BE2C (cell line): ENCODE data around the gene LAT.

ENCODE experiments used
- DNase-seq: peaks from one replicate; pipeline ENCODE4 v3.0.0-alpha.2; 2020
- H3K27me3 ChIP-seq: fragments of 250-450 bp; sonication (Bioruptor Pico); 2 replicates; pipeline ENCODE4 v1.5.1; 2020; ENCODE audit warnings: mild to moderate bottlenecking
- H3K36me3 ChIP-seq: fragments of 250-450 bp; sonication (Bioruptor Pico); 2 replicates; pipeline ENCODE4 v1.5.1; 2020; ENCODE audit warnings: mild to moderate bottlenecking
- H3K4me1 ChIP-seq: fragments of 250-450 bp; sonication (Bioruptor Pico); 2 replicates; pipeline ENCODE4 v1.5.1; 2020
- H3K4me3 ChIP-seq: 2 replicates; pipeline ENCODE4 v1.5.1; 2011; ENCODE audit warnings: low read depth, low read length
- H3K9me3 ChIP-seq: fragments of 250-450 bp; sonication (Bioruptor Pico); 2 replicates; pipeline ENCODE4 v1.5.1; 2020
- TF ChIP-seq, protein P1 (sequence below): IDR thresholded peaks from 2 replicates; pipeline ENCODE4 v1.5.1; 2012; ENCODE audit warnings: mild to moderate bottlenecking, low read depth, low read length

Gene LAT

DNA sequence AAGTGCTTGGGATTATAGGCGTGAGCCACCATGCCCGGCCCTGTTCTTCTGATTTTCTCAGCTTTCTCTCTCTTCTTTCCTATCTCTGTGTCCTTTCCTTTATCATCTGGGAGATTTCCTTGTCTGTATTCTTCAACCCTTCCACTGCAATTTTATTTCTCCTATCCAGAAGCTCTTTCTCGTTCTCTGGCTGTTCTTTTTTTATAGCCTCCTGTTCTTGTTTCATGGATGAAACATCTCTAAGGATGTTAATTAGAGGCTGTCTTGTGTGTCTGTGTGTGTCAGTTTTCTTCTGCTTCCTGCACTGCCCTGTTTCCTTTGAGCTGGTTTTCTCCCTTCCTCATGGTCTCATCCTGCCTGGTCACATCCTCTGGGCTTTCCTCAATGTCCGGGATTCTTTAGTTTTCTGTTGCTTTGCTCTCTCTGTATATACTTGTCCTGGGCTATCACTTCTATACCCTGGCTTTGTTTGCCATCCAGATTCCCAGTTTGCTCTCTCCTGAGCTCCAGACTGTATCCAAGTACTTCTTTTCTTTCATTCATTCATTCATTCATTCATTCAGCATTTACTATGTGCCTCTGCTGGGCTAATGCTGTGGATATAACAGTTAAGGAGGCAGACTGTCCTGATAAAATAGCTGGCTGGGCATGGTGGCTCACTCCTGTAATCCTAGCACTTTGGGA lies 2.5 kb downstream of the LAT start:
- no peaks in the 10 kb centered on the region for H3K9me3 ChIP-seq
- peaks cover 5% of the 10 kb centered on the region; the same call in 1 of the 2 replicates for H3K36me3 ChIP-seq
- TF ChIP-seq, protein P1, sequence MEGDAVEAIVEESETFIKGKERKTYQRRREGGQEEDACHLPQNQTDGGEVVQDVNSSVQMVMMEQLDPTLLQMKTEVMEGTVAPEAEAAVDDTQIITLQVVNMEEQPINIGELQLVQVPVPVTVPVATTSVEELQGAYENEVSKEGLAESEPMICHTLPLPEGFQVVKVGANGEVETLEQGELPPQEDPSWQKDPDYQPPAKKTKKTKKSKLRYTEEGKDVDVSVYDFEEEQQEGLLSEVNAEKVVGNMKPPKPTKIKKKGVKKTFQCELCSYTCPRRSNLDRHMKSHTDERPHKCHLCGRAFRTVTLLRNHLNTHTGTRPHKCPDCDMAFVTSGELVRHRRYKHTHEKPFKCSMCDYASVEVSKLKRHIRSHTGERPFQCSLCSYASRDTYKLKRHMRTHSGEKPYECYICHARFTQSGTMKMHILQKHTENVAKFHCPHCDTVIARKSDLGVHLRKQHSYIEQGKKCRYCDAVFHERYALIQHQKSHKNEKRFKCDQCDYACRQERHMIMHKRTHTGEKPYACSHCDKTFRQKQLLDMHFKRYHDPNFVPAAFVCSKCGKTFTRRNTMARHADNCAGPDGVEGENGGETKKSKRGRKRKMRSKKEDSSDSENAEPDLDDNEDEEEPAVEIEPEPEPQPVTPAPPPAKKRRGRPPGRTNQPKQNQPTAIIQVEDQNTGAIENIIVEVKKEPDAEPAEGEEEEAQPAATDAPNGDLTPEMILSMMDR: no peak
- no peaks in the 10 kb centered on the region for H3K4me1 ChIP-seq
- no peak for DNase-seq
- H3K4me3 ChIP-seq: no peak overlapping the region
- H3K27me3 ChIP-seq: no peaks in the 10 kb centered on the region

DNA sequence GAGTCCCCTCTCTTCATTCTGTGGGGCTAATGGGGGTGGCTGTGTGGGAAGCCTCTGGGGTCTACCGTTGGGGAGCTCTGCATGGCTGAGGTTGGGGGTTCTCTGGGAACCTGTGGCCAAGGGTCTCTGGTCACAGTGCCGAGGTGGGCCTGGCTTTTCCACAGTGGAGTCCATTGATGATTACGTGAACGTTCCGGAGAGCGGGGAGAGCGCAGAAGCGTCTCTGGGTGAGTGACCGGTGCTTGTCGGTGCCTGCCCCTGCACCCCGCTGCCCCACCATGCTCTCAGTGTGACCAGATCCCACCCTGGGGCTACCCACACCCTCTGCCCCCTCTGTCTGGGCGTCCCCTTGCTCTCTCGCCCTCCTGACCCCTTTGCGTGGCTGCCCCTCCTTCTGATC lies 4.5 kb downstream of the LAT start:
- TF ChIP-seq, protein P1: no peak

DNA sequence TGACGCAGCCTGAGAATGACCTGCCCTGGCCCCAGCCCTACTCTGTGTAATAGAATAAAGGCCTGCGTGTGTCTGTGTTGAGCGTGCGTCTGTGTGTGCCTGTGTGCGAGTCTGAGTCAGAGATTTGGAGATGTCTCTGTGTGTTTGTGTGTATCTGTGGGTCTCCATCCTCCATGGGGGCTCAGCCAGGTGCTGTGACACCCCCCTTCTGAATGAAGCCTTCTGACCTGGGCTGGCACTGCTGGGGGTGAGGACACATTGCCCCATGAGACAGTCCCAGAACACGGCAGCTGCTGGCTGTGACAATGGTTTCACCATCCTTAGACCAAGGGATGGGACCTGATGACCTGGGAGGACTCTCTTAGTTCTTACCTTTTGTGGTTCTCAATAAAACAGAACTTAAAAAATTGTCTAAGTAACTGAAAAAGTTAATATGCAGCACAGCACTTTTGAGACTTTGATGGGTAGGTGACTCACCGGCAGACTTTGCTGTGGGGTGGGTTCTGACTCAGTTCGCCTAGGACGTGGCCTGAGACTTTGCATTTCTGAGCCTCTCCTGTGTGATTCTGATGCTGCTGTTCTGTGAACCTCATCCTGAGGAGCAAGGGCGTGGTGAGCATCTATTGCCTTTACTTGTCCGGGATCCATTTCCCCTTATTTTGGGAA lies 5.7 kb downstream of the LAT start:
- H3K4me1 ChIP-seq: no peaks in the 10 kb centered on the region
- no peaks in the 10 kb centered on the region for H3K36me3 ChIP-seq
- no peak for DNase-seq
- no peaks in the 10 kb centered on the region for H3K9me3 ChIP-seq
- no peak overlapping the region for H3K4me3 ChIP-seq
- H3K27me3 ChIP-seq: peaks cover 4% of the 10 kb centered on the region
- TF ChIP-seq, protein P1: no peak

More for the DNA sequence above, 4.5 kb downstream of the LAT start:
- DNase-seq: no peak
- H3K4me3 ChIP-seq: no peak overlapping the region
- H3K27me3 ChIP-seq: peaks cover 4% of the 10 kb centered on the region
- no peaks in the 10 kb centered on the region for H3K4me1 ChIP-seq
- H3K36me3 ChIP-seq: no peaks in the 10 kb centered on the region
- no peaks in the 10 kb centered on the region for H3K9me3 ChIP-seq

DNA sequence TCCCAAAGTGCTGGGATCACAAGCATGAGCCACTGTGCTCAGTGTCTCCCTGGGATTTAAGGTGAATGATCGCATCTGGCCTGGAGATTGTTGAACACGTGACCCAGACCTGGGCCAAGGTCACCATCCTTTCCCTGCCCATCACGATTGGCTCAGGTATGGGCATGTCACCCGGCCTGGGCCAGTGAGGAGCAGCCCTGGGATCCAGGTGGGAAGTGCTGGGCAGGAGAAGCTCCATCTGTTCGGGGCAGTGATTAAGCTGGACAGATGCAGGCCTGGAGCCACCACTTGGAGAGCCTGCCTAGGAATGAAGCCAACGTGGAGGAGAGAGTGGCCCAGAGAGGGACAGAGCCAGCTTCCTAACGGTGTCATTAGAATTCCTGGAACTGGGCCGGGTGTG lies 6.8 kb downstream of the LAT start:
- TF ChIP-seq, protein P1: no peak
- no peak for DNase-seq
- H3K4me3 ChIP-seq: no peak overlapping the region
- no peaks in the 10 kb centered on the region for H3K36me3 ChIP-seq
- no peaks in the 10 kb centered on the region for H3K4me1 ChIP-seq
- H3K27me3 ChIP-seq: peaks cover 4% of the 10 kb centered on the region
- no peaks in the 10 kb centered on the region for H3K9me3 ChIP-seq

DNA sequence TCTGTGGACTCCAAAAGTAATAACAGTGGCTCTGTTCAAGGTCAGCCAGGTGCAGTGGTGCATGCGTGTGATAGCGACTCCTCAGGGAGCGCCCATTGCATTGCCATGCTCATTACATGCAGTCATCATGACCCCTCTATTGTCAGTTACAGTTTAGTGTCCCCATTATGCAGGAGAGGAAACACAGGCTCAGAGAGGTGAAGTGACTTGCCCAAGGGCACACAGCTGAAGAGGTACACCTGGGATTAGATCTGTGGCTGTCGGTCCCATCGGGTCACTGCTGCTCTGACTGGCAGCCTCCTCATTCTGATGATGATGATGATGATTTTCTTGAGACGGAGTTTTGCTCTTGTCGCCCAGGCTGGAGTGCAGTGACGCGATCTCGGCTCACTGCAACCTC lies 7.6 kb downstream of the LAT start:
- H3K4me1 ChIP-seq: no peaks in the 10 kb centered on the region
- no peak for DNase-seq
- H3K4me3 ChIP-seq: no peak overlapping the region
- peaks cover 4% of the 10 kb centered on the region for H3K27me3 ChIP-seq
- no peaks in the 10 kb centered on the region for H3K36me3 ChIP-seq
- H3K9me3 ChIP-seq: no peaks in the 10 kb centered on the region
- TF ChIP-seq, protein P1: no peak

DNA sequence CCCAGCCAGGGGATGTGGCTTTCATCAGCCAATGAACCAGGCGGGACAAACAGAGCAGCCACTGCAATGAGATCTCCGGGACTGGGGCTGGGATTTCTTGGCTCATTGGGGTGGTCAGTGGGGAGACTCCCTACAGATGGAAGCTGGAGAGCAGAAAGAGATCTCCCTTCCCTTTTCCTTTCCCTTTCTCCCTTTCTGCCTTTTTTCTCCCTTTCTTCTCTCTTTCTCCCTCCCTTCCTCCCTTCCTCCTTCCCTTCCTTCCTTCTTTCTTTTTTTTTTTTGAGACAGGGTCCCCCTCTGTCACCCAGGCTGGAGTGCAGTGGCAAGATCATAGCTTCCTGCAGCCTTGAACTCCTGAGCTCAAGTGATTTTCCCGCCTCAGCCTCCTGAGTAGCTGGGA lies 14.0 kb downstream of the LAT start:
- no peaks in the 10 kb centered on the region for H3K4me1 ChIP-seq
- no peaks in the 10 kb centered on the region for H3K9me3 ChIP-seq
- DNase-seq: no peak

More for the DNA sequence above, 14.0 kb downstream of the LAT start:
- H3K36me3 ChIP-seq: no peaks in the 10 kb centered on the region
- H3K27me3 ChIP-seq: peaks cover 9% of the 10 kb centered on the region
- TF ChIP-seq, protein P1: no peak
- H3K4me3 ChIP-seq: no peak overlapping the region
